Fibroblast of villous mesenchyme (primary cell): ENCODE data around the gene ZFP57. TPM values are rescaled to one million over a fixed set of nuclear protein-coding genes. Genes with fewer than 3 reads are reported as not detected.

Experiments
- DNase-seq: peaks from one replicate; pipeline ENCODE4 v3.0.0-alpha.2; 2010; ENCODE audit warnings: low read depth
- H3K4me3 ChIP-seq: 2 replicates; pipeline ENCODE4 v1.5.1; 2011; ENCODE audit warnings: low read depth, mild to moderate bottlenecking, low read length
- CTCF ChIP-seq: IDR thresholded peaks from 2 replicates; pipeline ENCODE4 v1.5.1; 2012; ENCODE audit warnings: low read depth, mild to moderate bottlenecking, low read length; ENCODE audit not compliant: insufficient read depth
- total RNA-seq: library from RNA; depleted of rRNA; stranded (reverse); fragments of >200 nt; gene quantifications from 2 replicates; pipeline ENCODE4 v1.2.3, GENCODE V29; 2012

The ZFP57 gene
- total RNA-seq, 1 donor, result not detected

DNA sequence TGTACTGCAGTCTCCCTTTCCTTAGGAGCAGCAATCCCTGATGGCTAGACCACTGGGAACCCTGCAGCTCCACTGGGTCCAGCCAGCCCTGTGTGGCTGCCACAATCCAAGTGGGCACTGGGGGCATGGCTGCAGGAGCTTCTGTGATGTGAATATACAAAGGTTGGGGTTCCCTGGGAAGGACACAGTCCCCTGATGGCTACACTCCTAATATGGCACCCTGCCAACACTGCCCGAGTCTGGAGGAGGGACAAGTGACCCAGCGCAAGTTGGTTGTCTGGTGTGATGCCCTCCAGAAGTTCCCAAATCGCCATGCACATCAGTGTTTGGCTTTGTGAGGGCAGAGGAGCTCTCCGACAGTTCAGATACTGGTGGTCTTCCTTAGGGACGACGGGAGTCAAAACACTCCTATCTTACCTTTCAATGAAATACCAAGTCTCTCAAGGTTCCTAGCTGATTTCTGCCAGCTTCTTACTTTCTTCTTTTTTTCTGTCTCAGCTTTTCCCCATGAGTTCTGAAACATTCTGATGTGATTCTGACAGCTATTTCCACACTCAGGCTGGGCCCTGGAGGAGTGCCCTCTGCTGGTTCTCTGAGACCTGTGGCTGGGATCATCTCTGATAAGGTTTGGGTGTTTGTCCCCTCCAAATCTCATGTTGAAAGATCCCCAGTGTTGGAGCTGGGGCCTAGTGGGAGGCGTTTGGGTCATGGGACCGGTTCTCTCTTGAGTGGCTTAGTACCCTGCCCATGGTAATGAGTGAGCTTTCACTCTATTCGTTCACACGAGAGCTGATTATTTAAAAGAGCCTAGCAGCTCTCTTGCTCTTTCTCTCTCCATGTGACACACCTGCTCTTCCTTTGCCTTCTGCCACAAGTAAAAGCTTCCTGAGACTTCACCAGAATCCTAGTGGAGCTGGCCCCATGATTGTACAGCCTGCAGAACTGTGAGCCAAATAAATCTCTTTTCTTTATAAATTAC lies 15.5 kb upstream of the ZFP57 start:
- peak; percentile 6 for DNase-seq
- no peak overlapping the region for H3K4me3 ChIP-seq
- TF ChIP-seq CTCF, result peak; percentile 58

DNA sequence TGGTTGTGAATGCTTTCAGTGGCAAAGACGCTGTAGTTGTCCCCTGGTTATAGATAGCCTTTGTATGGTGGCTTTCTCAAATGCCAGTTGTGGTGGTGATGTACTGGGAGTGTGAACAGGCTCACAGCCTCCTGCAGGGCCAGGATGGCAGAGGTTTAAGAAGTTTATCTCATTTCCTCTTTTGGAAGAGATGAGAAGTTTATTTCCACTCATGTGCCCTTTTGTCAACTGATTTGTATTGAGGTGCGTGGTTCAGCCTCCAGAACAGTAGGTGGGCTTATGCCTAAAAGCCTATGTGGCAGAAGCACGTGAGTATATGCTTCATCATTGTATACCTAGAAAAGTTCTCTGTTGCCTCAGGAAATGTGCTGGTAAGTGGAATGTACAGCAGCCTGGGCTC lies 13.7 kb upstream of the ZFP57 start:
- no peak for TF ChIP-seq CTCF
- H3K4me3 ChIP-seq, result no peak overlapping the region
- no peak for DNase-seq

DNA sequence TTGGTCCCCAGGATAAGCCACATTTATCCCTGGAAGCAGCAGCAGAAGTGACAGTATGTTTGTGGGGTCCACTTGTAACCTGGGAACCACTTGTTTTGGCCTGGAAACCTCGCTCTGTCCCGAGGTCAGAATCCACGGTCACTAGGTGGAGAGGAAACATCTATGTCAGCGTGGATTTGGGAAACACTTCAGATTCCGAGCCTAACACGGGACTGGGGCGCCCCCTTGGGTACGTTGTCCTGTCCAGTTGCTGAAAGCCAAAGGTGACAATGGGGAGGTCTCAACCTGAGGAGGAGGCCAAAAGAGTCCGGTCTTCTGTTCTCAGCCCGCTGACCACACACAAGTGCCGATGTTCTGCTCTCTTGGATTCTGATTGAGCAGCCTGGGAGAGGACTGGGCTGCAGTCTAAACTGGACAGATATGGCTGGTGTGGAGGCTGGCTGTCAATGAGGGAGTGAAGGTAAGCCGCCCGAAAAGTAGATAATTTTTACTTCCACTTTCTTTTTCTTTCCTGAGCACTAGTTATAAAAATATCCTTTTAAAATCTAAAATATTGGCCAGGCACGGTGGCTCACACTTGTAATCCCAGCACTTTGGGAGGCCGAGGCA lies 4.9 kb upstream of the ZFP57 start:
- H3K4me3 ChIP-seq, result no peak overlapping the region
- TF ChIP-seq CTCF, result no peak
- DNase-seq, result no peak

DNA sequence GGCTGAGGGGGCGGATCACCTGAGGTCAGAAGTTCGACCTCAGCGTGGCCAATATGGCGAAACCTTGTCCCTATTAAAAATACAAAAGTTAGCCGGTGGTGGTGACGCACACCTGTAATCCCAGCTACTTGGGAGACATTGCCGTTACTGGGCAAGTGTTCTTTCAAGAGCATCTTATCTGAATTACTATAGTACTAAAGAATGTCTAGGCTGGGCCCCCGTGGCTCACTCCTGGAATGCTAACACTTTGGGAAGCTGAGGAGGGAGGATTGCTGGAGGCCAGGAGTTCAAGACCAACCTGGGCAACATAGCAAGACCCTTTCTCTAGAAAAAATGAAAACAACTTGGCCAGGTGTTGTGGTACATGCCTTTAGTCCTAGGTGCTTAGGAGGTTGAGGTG lies 859 bp upstream of the ZFP57 start:
- no peak overlapping the region for H3K4me3 ChIP-seq
- no peak for DNase-seq
- no peak for TF ChIP-seq CTCF

DNA sequence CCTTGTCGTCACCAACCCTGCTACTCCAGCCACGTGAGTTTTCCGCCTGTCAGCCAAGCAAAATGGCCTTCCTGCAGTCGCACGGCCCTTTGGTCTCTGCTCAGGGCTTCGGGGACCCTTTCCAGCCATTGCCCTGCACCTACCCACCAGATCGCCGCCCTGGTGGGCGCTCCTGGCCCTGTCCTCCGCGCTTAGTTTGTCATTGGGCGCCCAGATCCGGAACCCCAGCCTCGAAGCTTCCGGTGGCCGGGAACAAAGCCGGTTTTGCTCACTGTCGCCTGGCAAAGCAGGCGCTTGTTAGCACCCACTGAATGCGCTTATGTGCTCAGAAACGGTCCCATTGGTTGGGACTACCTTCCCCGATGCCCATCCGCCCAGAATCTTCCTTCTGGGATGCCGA lies 536 bp downstream of the ZFP57 start:
- no peak for TF ChIP-seq CTCF
- no peak overlapping the region for H3K4me3 ChIP-seq
- DNase-seq, result no peak

DNA sequence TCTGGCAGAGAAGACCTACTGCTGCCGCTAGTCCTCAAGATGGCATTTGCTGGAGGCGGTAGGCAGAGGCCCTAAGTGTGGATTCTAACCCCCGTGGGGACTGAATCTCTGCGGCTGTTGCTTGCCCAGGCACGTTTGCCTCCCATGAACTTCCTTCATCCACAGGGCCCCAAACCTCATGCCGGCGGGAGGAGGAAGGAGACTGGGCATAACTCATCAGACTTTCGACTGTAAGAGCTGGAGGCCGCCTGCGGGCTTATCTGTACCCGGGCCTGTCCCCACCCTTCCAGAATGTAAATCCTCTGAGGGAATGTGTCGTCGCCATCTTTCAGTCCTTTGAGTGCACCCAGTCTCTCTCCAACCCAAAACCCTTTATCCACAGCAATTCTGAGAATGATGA lies 990 bp downstream of the ZFP57 start:
- TF ChIP-seq CTCF, result no peak
- no peak overlapping the region for H3K4me3 ChIP-seq
- DNase-seq, result no peak

- TF ChIP-seq CTCF, result no peak
- no peak overlapping the region for H3K4me3 ChIP-seq
- DNase-seq, result no peak
Measured at GRCh38 chr6:29678114-29678513, 2.8 kb downstream of the ZFP57 start.
